Ishikawa (cell line): Measurements from ENCODE around the gene TRAPPC14.

Experiments used
- CEBPB ChIP-seq: IDR thresholded peaks from 2 replicates; pipeline ENCODE4 v1.6.1; 2012
- CREB1 ChIP-seq: IDR thresholded peaks from 2 replicates; pipeline ENCODE4 v1.6.1; 2012; ENCODE audit warnings: low read depth
- EGR1 ChIP-seq: IDR thresholded peaks from 2 replicates; pipeline ENCODE4 v1.6.1; 2012
- EP300 ChIP-seq: IDR thresholded peaks from 2 replicates; pipeline ENCODE4 v1.6.1; 2012; ENCODE audit warnings: borderline replicate concordance
- FOXM1 ChIP-seq: IDR thresholded peaks from 2 replicates; pipeline ENCODE4 v1.6.1; 2012; ENCODE audit warnings: low read depth, borderline replicate concordance
- MAX ChIP-seq: IDR thresholded peaks from 2 replicates; pipeline ENCODE4 v1.6.1; 2012
- NFIC ChIP-seq: IDR thresholded peaks from 2 replicates; pipeline ENCODE4 v1.6.1; 2012
- RAD21 ChIP-seq: IDR thresholded peaks from 2 replicates; pipeline ENCODE4 v1.6.1; 2012; ENCODE audit warnings: low read depth
- REST ChIP-seq: IDR thresholded peaks from 2 replicates; pipeline ENCODE4 v1.6.1; 2012; ENCODE audit warnings: low read depth, mild to moderate bottlenecking
- TAF1 ChIP-seq: IDR thresholded peaks from 2 replicates; pipeline ENCODE4 v1.6.1; 2012; ENCODE audit warnings: low read depth, mild to moderate bottlenecking
- TCF12 ChIP-seq: IDR thresholded peaks from 2 replicates; pipeline ENCODE4 v1.6.1; 2012; ENCODE audit warnings: low read depth
- TEAD4 ChIP-seq: IDR thresholded peaks from 2 replicates; pipeline ENCODE4 v1.6.1; 2012
- USF1 ChIP-seq: IDR thresholded peaks from 2 replicates; pipeline ENCODE4 v1.6.1; 2012
- YY1 ChIP-seq: IDR thresholded peaks from 2 replicates; pipeline ENCODE4 v1.6.1; 2012; ENCODE audit warnings: low read depth
- ZBTB7A ChIP-seq: IDR thresholded peaks from 2 replicates; pipeline ENCODE4 v1.6.1; 2012; ENCODE audit warnings: low read depth

TRAPPC14 gene

GRCh38 chr7:100152937-100153666 lies 5.4 kb downstream of the TRAPPC14 start:
- TF ChIP-seq CEBPB (no peak), FOXM1 (no peak), CREB1 (no peak), TEAD4 (no peak), USF1 (no peak), YY1 (no peak)

GRCh38 chr7:100152404-100152803 lies 6.1 kb downstream of the TRAPPC14 start:
- TF ChIP-seq CEBPB (no peak), TAF1 (no peak), FOXM1 (no peak), YY1 (no peak), NFIC (no peak), TEAD4 (no peak), EGR1 (no peak), EP300 (no peak), ZBTB7A (no peak), MAX (no peak), USF1 (no peak), TCF12 (no peak), CREB1 (no peak)

- TF ChIP-seq MAX (peak; percentile 72), EGR1 (no peak), FOXM1 (no peak), TEAD4 (no peak), REST (no peak), TAF1 (peak; percentile 65), USF1 (peak; percentile 96), ZBTB7A (no peak), YY1 (no peak), TCF12 (0 out of 2 replicates have a peak, but pooled peaks have one; percentile 31), CREB1 (peak; percentile 44; the same call in 1 of the 2 replicates), RAD21 (no peak), EP300 (no peak), CEBPB (peak; percentile 42; the same call in 1 of the 2 replicates), NFIC (no peak)
Observed at GRCh38 chr7:100148559-100149328, 9.8 kb downstream of the TRAPPC14 start, which contains the start of gene LAMTOR4. LAMTOR4 (plus strand) TSS chr7:100148918; CDS start chr7:100148973, 55 bp downstream.

- TF ChIP-seq YY1 (no peak), REST (no peak), CEBPB (no peak), ZBTB7A (no peak), NFIC (no peak), TEAD4 (no peak), CREB1 (no peak), MAX (no peak), TAF1 (no peak), EP300 (no peak), TCF12 (no peak), FOXM1 (no peak), RAD21 (no peak), EGR1 (no peak), USF1 (no peak)
Observed at GRCh38 chr7:100148225-100148558, 10.3 kb downstream of the TRAPPC14 start.
